Measurements from ENCODE around the gene ZNF784.

DNA sequence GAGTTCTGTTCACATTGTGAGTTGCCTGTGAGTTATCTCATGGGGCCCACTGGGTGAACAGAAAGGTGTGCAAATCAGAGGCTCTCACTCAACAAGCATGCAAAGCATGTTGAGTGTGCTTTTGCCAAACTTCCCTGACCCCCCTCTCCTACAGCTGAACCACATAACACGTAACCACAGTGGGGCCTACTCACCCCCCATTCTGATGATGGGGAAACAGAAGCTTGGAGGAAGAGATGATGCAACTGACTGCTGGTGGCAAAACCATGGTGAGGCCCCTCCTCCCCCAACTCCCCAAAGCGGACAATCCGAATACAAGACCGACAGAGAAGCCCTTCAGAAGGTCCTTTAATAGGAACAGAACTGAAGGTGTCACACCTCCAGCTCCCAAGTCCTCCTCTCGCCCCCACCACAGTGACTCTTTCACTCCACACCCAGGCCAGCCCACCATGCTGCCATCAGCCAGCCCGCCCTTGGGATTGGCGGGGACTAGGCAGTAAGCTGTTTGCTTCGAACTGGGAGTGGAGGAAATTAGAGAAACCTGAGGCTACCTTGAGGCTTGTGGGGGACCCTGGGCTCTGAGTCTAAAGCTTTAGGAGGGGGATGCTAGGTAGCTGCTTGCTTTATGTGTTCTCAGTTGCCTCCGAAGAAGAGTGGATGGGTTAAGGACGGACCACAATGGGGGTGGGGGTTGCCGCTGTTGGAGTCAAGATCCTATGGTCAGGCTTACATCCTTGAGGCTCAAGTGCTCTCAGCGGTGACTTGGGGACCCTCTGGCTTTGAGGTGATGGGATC, 3.8 kb downstream of the ZNF784 start:
- TF ChIP-seq, protein P1, sequence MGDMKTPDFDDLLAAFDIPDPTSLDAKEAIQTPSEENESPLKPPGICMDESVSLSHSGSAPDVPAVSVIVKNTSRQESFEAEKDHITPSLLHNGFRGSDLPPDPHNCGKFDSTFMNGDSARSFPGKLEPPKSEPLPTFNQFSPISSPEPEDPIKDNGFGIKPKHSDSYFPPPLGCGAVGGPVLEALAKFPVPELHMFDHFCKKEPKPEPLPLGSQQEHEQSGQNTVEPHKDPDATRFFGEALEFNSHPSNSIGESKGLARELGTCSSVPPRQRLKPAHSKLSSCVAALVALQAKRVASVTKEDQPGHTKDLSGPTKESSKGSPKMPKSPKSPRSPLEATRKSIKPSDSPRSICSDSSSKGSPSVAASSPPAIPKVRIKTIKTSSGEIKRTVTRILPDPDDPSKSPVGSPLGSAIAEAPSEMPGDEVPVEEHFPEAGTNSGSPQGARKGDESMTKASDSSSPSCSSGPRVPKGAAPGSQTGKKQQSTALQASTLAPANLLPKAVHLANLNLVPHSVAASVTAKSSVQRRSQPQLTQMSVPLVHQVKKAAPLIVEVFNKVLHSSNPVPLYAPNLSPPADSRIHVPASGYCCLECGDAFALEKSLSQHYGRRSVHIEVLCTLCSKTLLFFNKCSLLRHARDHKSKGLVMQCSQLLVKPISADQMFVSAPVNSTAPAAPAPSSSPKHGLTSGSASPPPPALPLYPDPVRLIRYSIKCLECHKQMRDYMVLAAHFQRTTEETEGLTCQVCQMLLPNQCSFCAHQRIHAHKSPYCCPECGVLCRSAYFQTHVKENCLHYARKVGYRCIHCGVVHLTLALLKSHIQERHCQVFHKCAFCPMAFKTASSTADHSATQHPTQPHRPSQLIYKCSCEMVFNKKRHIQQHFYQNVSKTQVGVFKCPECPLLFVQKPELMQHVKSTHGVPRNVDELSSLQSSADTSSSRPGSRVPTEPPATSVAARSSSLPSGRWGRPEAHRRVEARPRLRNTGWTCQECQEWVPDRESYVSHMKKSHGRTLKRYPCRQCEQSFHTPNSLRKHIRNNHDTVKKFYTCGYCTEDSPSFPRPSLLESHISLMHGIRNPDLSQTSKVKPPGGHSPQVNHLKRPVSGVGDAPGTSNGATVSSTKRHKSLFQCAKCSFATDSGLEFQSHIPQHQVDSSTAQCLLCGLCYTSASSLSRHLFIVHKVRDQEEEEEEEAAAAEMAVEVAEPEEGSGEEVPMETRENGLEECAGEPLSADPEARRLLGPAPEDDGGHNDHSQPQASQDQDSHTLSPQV (IDR thresholded peaks at IDR 0.05) = no peak
- TF ChIP-seq KLF6 (CRISPR knock-in tag; IDR thresholded peaks at IDR 0.05; ENCODE audit: borderline replicate concordance) = no peak
- no peak for TF ChIP-seq CREB1 (IDR thresholded peaks at IDR 0.05)
- TF ChIP-seq CREB1 (CRISPR knock-in tag; IDR thresholded peaks at IDR 0.05) = no peak
- no peak for TF ChIP-seq NFE2L1 (tag; IDR thresholded peaks at IDR 0.05; ENCODE audit: borderline replicate concordance, low read depth)
- TF ChIP-seq, protein P2, sequence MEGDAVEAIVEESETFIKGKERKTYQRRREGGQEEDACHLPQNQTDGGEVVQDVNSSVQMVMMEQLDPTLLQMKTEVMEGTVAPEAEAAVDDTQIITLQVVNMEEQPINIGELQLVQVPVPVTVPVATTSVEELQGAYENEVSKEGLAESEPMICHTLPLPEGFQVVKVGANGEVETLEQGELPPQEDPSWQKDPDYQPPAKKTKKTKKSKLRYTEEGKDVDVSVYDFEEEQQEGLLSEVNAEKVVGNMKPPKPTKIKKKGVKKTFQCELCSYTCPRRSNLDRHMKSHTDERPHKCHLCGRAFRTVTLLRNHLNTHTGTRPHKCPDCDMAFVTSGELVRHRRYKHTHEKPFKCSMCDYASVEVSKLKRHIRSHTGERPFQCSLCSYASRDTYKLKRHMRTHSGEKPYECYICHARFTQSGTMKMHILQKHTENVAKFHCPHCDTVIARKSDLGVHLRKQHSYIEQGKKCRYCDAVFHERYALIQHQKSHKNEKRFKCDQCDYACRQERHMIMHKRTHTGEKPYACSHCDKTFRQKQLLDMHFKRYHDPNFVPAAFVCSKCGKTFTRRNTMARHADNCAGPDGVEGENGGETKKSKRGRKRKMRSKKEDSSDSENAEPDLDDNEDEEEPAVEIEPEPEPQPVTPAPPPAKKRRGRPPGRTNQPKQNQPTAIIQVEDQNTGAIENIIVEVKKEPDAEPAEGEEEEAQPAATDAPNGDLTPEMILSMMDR (IDR thresholded peaks at IDR 0.05 in 2 of 3, conservative IDR thresholded peaks at IDR 0.05 in 1 of 3; ENCODE audit: insufficient read depth in 2 of 3, low read depth in 1 of 3, low read length in 3 of 3) = no peak

Data from K562 (cell line).